ENCODE results near the gene PPT2. TPM values are rescaled to one million over a fixed set of nuclear protein-coding genes. Genes with fewer than 3 reads are reported as not detected.

PPT2 gene
- total and polyA plus RNA-seq, 2 of the 13 experiments (the other 11 are each of a cell fraction or from before 2014, with no cell fraction given) = 39.2 to 61.8 TPM

DNA sequence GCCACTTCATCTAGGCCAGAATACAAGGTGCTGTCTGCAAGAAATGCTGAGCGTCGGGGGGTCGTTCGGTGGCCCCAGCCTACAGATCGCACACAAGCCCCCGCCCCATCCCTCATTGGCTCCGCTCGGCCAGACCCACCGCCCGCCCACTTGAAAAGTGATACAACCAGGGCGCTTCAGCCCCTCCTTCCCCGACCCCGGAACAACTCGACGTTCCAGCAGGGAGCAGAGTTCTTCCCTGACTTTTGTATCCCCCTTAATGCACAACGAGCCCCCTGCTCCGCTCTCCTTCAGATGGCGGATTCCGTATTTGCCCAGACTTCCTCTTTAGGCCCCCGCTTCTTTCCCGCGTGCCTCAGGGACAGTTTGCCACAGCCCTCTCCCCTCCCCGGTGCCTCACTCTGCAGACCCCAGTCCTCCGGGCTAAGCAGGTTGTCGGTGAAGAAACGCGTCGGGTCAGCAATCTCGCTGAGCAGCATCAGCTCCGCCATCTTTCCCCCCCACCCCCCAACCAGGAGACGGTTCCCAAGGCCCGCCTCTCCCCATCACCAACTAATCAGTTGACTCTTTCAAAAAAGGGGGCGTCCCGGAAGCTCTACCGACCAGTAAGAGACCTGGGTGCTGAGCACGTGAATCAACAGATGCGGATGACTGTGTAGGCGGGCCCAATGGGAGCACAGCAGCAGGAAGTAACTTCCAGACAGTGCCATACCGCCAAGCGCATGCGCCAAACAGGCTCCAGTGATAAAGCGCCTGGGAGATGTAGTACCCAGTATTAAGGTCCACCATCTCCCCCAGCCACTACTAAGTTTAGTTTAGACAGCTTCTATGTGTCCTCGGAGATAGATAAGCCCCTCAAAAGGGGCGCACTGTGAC lies 26.0 kb upstream of the PPT2 start, which contains the start of gene ATF6B (continued):
- peak; percentile 71 for TF ChIP-seq KDM5B (CRISPR knock-in tag; IDR thresholded peaks at IDR 0.05; ENCODE audit: borderline replicate concordance)
- TF ChIP-seq, protein P1, sequence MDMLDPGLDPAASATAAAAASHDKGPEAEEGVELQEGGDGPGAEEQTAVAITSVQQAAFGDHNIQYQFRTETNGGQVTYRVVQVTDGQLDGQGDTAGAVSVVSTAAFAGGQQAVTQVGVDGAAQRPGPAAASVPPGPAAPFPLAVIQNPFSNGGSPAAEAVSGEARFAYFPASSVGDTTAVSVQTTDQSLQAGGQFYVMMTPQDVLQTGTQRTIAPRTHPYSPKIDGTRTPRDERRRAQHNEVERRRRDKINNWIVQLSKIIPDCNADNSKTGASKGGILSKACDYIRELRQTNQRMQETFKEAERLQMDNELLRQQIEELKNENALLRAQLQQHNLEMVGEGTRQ (IDR thresholded peaks at IDR 0.05; ENCODE audit: low read depth, low read length) = peak; percentile 86
- TF ChIP-seq, protein P1 (CRISPR knock-in tag; IDR thresholded peaks at IDR 0.05; ENCODE audit: borderline replicate concordance) = peak; percentile 86; the same call in 1 of the 2 replicates
- TF ChIP-seq ZNF790 (CRISPR knock-in tag; IDR thresholded peaks at IDR 0.05; ENCODE audit: borderline replicate concordance) = peak; percentile 61; the same call in 1 of the 2 replicates
- 0 out of 2 replicates have a peak, but pooled peaks have one; percentile 57 for TF ChIP-seq ZNF709 (CRISPR knock-in tag; IDR thresholded peaks at IDR 0.05)
- TF ChIP-seq, protein P2, sequence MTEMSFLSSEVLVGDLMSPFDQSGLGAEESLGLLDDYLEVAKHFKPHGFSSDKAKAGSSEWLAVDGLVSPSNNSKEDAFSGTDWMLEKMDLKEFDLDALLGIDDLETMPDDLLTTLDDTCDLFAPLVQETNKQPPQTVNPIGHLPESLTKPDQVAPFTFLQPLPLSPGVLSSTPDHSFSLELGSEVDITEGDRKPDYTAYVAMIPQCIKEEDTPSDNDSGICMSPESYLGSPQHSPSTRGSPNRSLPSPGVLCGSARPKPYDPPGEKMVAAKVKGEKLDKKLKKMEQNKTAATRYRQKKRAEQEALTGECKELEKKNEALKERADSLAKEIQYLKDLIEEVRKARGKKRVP (CRISPR knock-in tag; IDR thresholded peaks at IDR 0.05) = peak in 1 of 2 experiments; percentile 40; a peak in 1 of 4 replicates
- peak; percentile 39 for TF ChIP-seq TEAD3 (CRISPR knock-in tag; optimal IDR thresholded peaks at IDR 0.05; ENCODE audit: borderline replicate concordance)
- TF ChIP-seq, protein P3, sequence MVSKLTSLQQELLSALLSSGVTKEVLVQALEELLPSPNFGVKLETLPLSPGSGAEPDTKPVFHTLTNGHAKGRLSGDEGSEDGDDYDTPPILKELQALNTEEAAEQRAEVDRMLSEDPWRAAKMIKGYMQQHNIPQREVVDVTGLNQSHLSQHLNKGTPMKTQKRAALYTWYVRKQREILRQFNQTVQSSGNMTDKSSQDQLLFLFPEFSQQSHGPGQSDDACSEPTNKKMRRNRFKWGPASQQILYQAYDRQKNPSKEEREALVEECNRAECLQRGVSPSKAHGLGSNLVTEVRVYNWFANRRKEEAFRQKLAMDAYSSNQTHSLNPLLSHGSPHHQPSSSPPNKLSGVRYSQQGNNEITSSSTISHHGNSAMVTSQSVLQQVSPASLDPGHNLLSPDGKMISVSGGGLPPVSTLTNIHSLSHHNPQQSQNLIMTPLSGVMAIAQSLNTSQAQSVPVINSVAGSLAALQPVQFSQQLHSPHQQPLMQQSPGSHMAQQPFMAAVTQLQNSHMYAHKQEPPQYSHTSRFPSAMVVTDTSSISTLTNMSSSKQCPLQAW (CRISPR knock-in tag; IDR thresholded peaks at IDR 0.05) = peak; percentile 83
- TF ChIP-seq, protein P4, sequence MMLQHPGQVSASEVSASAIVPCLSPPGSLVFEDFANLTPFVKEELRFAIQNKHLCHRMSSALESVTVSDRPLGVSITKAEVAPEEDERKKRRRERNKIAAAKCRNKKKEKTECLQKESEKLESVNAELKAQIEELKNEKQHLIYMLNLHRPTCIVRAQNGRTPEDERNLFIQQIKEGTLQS (CRISPR knock-in tag; IDR thresholded peaks at IDR 0.05) = no peak
- TF ChIP-seq, protein P5, sequence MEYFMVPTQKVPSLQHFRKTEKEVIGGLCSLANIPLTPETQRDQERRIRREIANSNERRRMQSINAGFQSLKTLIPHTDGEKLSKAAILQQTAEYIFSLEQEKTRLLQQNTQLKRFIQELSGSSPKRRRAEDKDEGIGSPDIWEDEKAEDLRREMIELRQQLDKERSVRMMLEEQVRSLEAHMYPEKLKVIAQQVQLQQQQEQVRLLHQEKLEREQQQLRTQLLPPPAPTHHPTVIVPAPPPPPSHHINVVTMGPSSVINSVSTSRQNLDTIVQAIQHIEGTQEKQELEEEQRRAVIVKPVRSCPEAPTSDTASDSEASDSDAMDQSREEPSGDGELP (IDR thresholded peaks at IDR 0.05; ENCODE audit: borderline replicate concordance, low read depth) = peak; percentile 74; the same call in 1 of the 2 replicates
- TF ChIP-seq ZNF678 (CRISPR knock-in tag; IDR thresholded peaks at IDR 0.05) = no peak
- TF ChIP-seq ZNF224 (CRISPR knock-in tag; IDR thresholded peaks at IDR 0.05) = no peak
- TF ChIP-seq, protein P6, sequence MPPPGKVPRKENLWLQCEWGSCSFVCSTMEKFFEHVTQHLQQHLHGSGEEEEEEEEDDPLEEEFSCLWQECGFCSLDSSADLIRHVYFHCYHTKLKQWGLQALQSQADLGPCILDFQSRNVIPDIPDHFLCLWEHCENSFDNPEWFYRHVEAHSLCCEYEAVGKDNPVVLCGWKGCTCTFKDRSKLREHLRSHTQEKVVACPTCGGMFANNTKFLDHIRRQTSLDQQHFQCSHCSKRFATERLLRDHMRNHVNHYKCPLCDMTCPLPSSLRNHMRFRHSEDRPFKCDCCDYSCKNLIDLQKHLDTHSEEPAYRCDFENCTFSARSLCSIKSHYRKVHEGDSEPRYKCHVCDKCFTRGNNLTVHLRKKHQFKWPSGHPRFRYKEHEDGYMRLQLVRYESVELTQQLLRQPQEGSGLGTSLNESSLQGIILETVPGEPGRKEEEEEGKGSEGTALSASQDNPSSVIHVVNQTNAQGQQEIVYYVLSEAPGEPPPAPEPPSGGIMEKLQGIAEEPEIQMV (CRISPR knock-in tag; IDR thresholded peaks at IDR 0.05; ENCODE audit: low read depth) = peak; percentile 47; the same call in 1 of the 2 replicates
- peak; percentile 56; the same call in 1 of the 2 replicates for TF ChIP-seq ERF (CRISPR knock-in tag; IDR thresholded peaks at IDR 0.05)
- 0 out of 2 replicates have a peak, but pooled peaks have one; percentile 48 for TF ChIP-seq ZNF772 (CRISPR knock-in tag; IDR thresholded peaks at IDR 0.05)
- no peak for TF ChIP-seq ZBTB1 (CRISPR knock-in tag; IDR thresholded peaks at IDR 0.05; ENCODE audit: borderline replicate concordance)
